Stimulated activated CD8-positive, alpha-beta memory T cell treated with anti-CD3 and anti-CD28 coated beads, Interleukin-4, amount 100 ng/mL, for 48 hours (primary cell): ENCODE results near the gene DHX8.
"Not testable (repeated sequence)": the region's sequence is repeated elsewhere in the genome, so short reads cannot be mapped to it uniquely, and the experiment has no call there.

Experiments
- DNase-seq: peaks from one replicate; pipeline ENCODE4 v3.0.0-alpha.2; 2020

DHX8 gene

GRCh38 chr17:43483674-43484551 lies at the start of gene DHX8:
Gene DHX8, plus strand, starts transcription at chr17:43483975. Its CDS starts 63 bp downstream, at chr17:43484038.
- DNase-seq, result peak; percentile 99

GRCh38 chr17:43434902-43435319 lies 48.9 kb upstream of the DHX8 start:
- no peak for DNase-seq

- DNase-seq, result no peak
Measured at GRCh38 chr17:43437756-43438155, 46.0 kb upstream of the DHX8 start.

GRCh38 chr17:43438626-43439025 lies 45.1 kb upstream of the DHX8 start:
- no peak for DNase-seq

GRCh38 chr17:43439041-43439440 lies 44.7 kb upstream of the DHX8 start:
- no peak for DNase-seq

- DNase-seq, result no peak
Measured at GRCh38 chr17:43442711-43443110, 41.1 kb upstream of the DHX8 start.

GRCh38 chr17:43443381-43443780 lies 40.4 kb upstream of the DHX8 start:
- no peak for DNase-seq

- no peak for DNase-seq
Measured at GRCh38 chr17:43444223-43445008, 39.4 kb upstream of the DHX8 start.

GRCh38 chr17:43445009-43445589 lies 38.7 kb upstream of the DHX8 start:
- DNase-seq, result no peak

- no peak for DNase-seq
Measured at GRCh38 chr17:43446773-43447172, 37.0 kb upstream of the DHX8 start.

- no peak for DNase-seq
Measured at GRCh38 chr17:43448720-43449469, 34.9 kb upstream of the DHX8 start.

GRCh38 chr17:43449470-43450248 lies 34.1 kb upstream of the DHX8 start:
- no peak for DNase-seq

GRCh38 chr17:43450791-43451190 lies 33.0 kb upstream of the DHX8 start:
- not testable (repeated sequence) for DNase-seq

- DNase-seq, result not testable (repeated sequence)
Measured at GRCh38 chr17:43451741-43452140, 32.0 kb upstream of the DHX8 start.

GRCh38 chr17:43453331-43453812 lies 30.4 kb upstream of the DHX8 start:
- DNase-seq, result no peak

GRCh38 chr17:43454868-43455267 lies 28.9 kb upstream of the DHX8 start:
- no peak for DNase-seq

- DNase-seq, result no peak
Measured at GRCh38 chr17:43456029-43456428, 27.7 kb upstream of the DHX8 start.

GRCh38 chr17:43456661-43457361 lies 27.0 kb upstream of the DHX8 start:
- DNase-seq, result no peak

GRCh38 chr17:43457362-43457692 lies 26.4 kb upstream of the DHX8 start:
- no peak for DNase-seq

- DNase-seq, result not testable (repeated sequence)
Measured at GRCh38 chr17:43459878-43460277, 23.9 kb upstream of the DHX8 start.

GRCh38 chr17:43461185-43461584 lies 22.6 kb upstream of the DHX8 start:
- DNase-seq, result no peak
